Measurements from ENCODE around the gene TRAF2.

Gene TRAF2

DNA sequence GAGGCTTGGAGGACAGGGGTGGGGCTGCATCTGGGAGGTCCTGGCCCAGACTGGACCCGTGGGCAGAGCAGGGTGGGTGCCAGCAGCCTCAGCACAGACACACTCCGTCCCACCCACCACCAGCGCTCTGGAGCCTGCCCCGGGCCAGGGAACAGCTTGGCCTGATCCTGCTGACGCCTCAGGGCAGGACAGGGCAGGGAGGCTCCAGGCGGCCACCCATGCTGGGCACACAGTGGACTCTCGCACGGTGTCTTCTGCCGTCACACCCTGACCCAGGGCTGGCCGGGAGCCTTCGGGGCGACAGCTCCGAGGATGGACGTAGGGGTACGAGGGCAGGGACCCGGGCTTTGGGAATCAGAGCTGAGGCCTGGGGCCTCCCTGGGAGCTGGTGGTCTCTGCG is 82.8 kb downstream of the TRAF2 start:
- WGBS (ENCODE audit: insufficient coverage): 93% methylated on average over 15 of the region's 17 CpGs
- CTCF ChIA-PET: interaction anchor here (1.1 kb wide), 1 partner anchor 66 kb away, joined by 4 read pairs; no protein-coding TSS in a partner anchor
- POLR2A ChIA-PET: no interaction called here

DNA sequence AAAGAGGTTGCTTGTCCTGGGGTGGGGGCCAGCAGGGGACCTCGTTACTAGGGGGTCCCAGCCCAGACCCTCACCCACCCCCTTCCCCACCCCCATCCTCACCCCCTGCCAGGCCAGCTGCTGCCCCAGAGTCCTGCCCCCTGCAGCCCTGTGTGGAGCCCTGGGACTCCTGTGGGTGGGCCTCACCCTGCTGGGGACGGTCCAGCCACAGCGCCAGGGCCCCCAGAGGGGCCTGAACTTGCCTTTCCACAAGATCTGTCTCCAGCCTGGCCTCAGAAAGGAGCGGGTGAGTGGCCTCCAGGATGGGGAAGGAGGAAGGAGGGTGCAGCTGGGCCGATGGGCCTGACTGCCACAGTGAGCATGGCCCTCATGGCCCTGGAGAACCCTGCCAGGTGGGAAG is 83.5 kb downstream of the TRAF2 start:
- WGBS (ENCODE audit: insufficient coverage): 83% methylated on average over 4 of the region's 5 CpGs

More for the DNA sequence above, 82.8 kb downstream of the TRAF2 start:
- no peak for DNase-seq
- peaks cover 0 to 8% (median 7%) of the 10 kb centered on the region in 4 experiments for H3K4me1 ChIP-seq (ENCODE audit: control extremely low read depth in 1 of 4, control insufficient read depth in 4 of 4, insufficient read depth in 4 of 4, low read length in 3 of 4)
- H3K9me3 ChIP-seq (ENCODE audit: control extremely low read depth in 1 of 5, control insufficient read depth in 4 of 5, insufficient read depth in 2 of 5, low read depth in 1 of 5, low read length in 4 of 5): no peaks in the 10 kb centered on the region
- peaks cover 0 to 2% (median 0%) of the 10 kb centered on the region in 5 experiments for H3K27me3 ChIP-seq (replicated peaks in 2 of 5; ENCODE audit: control insufficient read depth in 4 of 5, insufficient read depth in 5 of 5, low read length in 4 of 5)
- no peaks in the 10 kb centered on the region for H3K36me3 ChIP-seq (ENCODE audit: control insufficient read depth in 4 of 4, insufficient read depth in 4 of 4, low read length in 3 of 4)
- H3K4me3 ChIP-seq (ENCODE audit: control insufficient read depth in 1 of 7, extremely low read depth in 1 of 7, insufficient read depth in 4 of 7, low read depth in 2 of 7, low read length in 6 of 7): no peak overlapping the region
- no peak overlapping the region for H3K27ac ChIP-seq (ENCODE audit: insufficient read depth in 1 of 2, low read depth in 1 of 2, low read length in 2 of 2, poor library complexity in 1 of 2, severe bottlenecking in 2 of 2)

DNA sequence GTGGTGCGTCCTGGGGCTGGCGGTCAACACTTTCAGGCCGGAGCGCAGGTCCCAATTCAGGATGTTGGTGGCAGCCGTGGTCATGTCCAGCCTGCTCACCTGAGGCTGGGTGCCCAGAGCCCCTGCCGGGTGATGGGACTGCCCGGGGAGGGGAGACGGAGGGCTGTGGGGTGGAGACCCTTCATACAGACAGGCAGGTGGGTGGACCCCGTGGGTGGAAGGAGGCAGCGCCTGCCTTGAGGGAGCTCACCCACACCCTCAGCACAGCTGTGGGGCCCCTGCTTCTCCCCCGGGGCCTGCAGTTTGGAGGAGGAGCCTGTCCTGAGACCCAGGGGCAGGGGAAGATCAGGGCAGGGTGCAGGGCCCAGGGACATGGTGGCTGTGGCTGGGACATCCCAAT is 84.0 kb downstream of the TRAF2 start:
- Histone ChIP-seq H3K9me3 (ENCODE audit: control extremely low read depth in 1 of 5, control insufficient read depth in 4 of 5, insufficient read depth in 2 of 5, low read depth in 1 of 5, low read length in 4 of 5) (no peaks in the 10 kb centered on the region), H3K27me3 (replicated peaks in 2 of 5; ENCODE audit: control insufficient read depth in 4 of 5, insufficient read depth in 5 of 5, low read length in 4 of 5) (peaks cover 0 to 2% (median 0%) of the 10 kb centered on the region in 5 experiments), H3K36me3 (ENCODE audit: control insufficient read depth in 4 of 4, insufficient read depth in 4 of 4, low read length in 3 of 4) (no peaks in the 10 kb centered on the region), H3K4me1 (ENCODE audit: control extremely low read depth in 1 of 4, control insufficient read depth in 4 of 4, insufficient read depth in 4 of 4, low read length in 3 of 4) (peaks cover 0 to 17% (median 14%) of the 10 kb centered on the region in 4 experiments), H3K4me3 (ENCODE audit: control insufficient read depth in 1 of 7, extremely low read depth in 1 of 7, insufficient read depth in 4 of 7, low read depth in 2 of 7, low read length in 6 of 7) (no peak overlapping the region), H3K27ac (ENCODE audit: insufficient read depth in 1 of 2, low read depth in 1 of 2, low read length in 2 of 2, poor library complexity in 1 of 2, severe bottlenecking in 2 of 2) (no peak overlapping the region)
- POLR2A ChIA-PET: no interaction called here
- no peak for DNase-seq
- WGBS (ENCODE audit: insufficient coverage): 97% methylated on average over 6 of the region's 11 CpGs
- CTCF ChIA-PET: interaction anchor here (1.2 kb wide), 1 partner anchor 20 kb away, joined by 3 read pairs; no protein-coding TSS in a partner anchor

More for the DNA sequence above, 83.5 kb downstream of the TRAF2 start:
- POLR2A ChIA-PET: no interaction called here
- no peaks in the 10 kb centered on the region for H3K9me3 ChIP-seq (ENCODE audit: control extremely low read depth in 1 of 5, control insufficient read depth in 4 of 5, insufficient read depth in 2 of 5, low read depth in 1 of 5, low read length in 4 of 5)
- no peak for DNase-seq
- no peak overlapping the region for H3K4me3 ChIP-seq (ENCODE audit: control insufficient read depth in 1 of 7, extremely low read depth in 1 of 7, insufficient read depth in 4 of 7, low read depth in 2 of 7, low read length in 6 of 7)
- H3K27me3 ChIP-seq (replicated peaks in 2 of 5; ENCODE audit: control insufficient read depth in 4 of 5, insufficient read depth in 5 of 5, low read length in 4 of 5): peaks cover 0 to 2% (median 0%) of the 10 kb centered on the region in 5 experiments
- CTCF ChIA-PET: no interaction called here
- peaks cover 0 to 11% (median 8%) of the 10 kb centered on the region in 4 experiments for H3K4me1 ChIP-seq (ENCODE audit: control extremely low read depth in 1 of 4, control insufficient read depth in 4 of 4, insufficient read depth in 4 of 4, low read length in 3 of 4)
- H3K36me3 ChIP-seq (ENCODE audit: control insufficient read depth in 4 of 4, insufficient read depth in 4 of 4, low read length in 3 of 4): no peaks in the 10 kb centered on the region
- no peak overlapping the region for H3K27ac ChIP-seq (ENCODE audit: insufficient read depth in 1 of 2, low read depth in 1 of 2, low read length in 2 of 2, poor library complexity in 1 of 2, severe bottlenecking in 2 of 2)

DNA sequence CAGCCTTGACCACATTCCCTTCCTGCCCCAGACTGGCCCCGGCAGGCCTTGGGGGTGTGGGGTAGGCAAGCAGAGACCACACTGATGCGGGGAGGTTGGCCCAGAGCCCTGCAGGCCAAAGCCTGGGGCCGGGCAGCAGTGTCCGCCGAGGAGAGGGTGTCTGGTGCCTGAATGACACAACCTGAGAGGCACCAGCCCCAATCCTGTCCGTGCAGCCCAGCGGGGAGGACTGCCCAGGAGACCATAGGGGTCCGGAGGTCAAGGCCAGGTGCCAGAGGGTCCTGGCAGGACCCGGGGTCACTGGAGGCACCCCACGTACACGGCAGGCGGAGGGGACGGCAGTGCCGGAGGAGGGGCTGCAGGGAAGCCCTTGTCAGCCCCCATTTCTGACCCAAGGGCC is 85.4 kb downstream of the TRAF2 start:
- H3K27me3 ChIP-seq (replicated peaks in 2 of 5; ENCODE audit: control insufficient read depth in 4 of 5, insufficient read depth in 5 of 5, low read length in 4 of 5): no peaks in the 10 kb centered on the region
- no peak overlapping the region for H3K27ac ChIP-seq (ENCODE audit: insufficient read depth in 1 of 2, low read depth in 1 of 2, low read length in 2 of 2, poor library complexity in 1 of 2, severe bottlenecking in 2 of 2)
- 90% methylated on average over 14 of the region's 14 CpGs for WGBS (ENCODE audit: insufficient coverage)
- no peaks in the 10 kb centered on the region for H3K9me3 ChIP-seq (ENCODE audit: control extremely low read depth in 1 of 5, control insufficient read depth in 4 of 5, insufficient read depth in 2 of 5, low read depth in 1 of 5, low read length in 4 of 5)
- no peak for DNase-seq
- H3K36me3 ChIP-seq (ENCODE audit: control insufficient read depth in 4 of 4, insufficient read depth in 4 of 4, low read length in 3 of 4): no peaks in the 10 kb centered on the region
- ChIA-PET POLR2A (interaction anchor here (0.6 kb wide), 1 partner anchor 27 kb away, joined by 3 read pairs; the partner anchor contains the start of gene C8G), CTCF (interaction anchor here (1.2 to 1.3 kb wide), 2 partner anchors 26 to 129 kb away, joined by 3 read pairs; partner anchors contain the start of gene AJM1)
- H3K4me1 ChIP-seq (ENCODE audit: control extremely low read depth in 1 of 4, control insufficient read depth in 4 of 4, insufficient read depth in 4 of 4, low read length in 3 of 4): peaks cover 0 to 25% (median 22%) of the 10 kb centered on the region in 4 experiments
- H3K4me3 ChIP-seq (ENCODE audit: control insufficient read depth in 1 of 7, extremely low read depth in 1 of 7, insufficient read depth in 4 of 7, low read depth in 2 of 7, low read length in 6 of 7): no peak overlapping the region

DNA sequence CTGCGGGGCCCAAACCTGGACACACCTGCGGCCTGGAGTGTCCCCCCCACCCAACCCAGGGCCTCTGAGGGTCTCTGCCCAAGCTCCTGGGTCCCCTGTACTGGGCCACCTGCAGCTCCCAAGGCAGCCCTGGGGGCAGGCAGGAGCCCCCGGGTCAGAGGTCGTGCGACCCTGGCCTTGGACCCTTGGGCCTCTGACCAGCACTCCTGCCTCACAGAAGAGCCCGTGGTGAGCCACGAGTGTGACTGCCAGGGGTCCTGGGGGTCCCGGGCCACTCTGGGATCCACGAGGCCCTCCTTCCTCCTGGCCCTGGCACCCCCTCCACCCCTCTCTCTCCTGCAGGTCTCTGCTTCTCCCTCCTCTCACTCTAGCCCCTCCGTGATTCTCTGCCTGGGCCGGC is 86.0 kb downstream of the TRAF2 start:
- Histone ChIP-seq H3K4me3 (ENCODE audit: control insufficient read depth in 1 of 7, extremely low read depth in 1 of 7, insufficient read depth in 4 of 7, low read depth in 2 of 7, low read length in 6 of 7) (no peak overlapping the region), H3K27ac (ENCODE audit: insufficient read depth in 1 of 2, low read depth in 1 of 2, low read length in 2 of 2, poor library complexity in 1 of 2, severe bottlenecking in 2 of 2) (no peak overlapping the region), H3K36me3 (ENCODE audit: control insufficient read depth in 4 of 4, insufficient read depth in 4 of 4, low read length in 3 of 4) (no peaks in the 10 kb centered on the region), H3K9me3 (ENCODE audit: control extremely low read depth in 1 of 5, control insufficient read depth in 4 of 5, insufficient read depth in 2 of 5, low read depth in 1 of 5, low read length in 4 of 5) (no peaks in the 10 kb centered on the region), H3K4me1 (ENCODE audit: control extremely low read depth in 1 of 4, control insufficient read depth in 4 of 4, insufficient read depth in 4 of 4, low read length in 3 of 4) (peaks cover 0 to 30% (median 27%) of the 10 kb centered on the region in 4 experiments), H3K27me3 (replicated peaks in 2 of 5; ENCODE audit: control insufficient read depth in 4 of 5, insufficient read depth in 5 of 5, low read length in 4 of 5) (peaks cover 0 to under 1% (median 0%) of the 10 kb centered on the region in 5 experiments)
- DNase-seq: no peak
- CTCF ChIA-PET: interaction anchor here (1.3 kb wide), 1 partner anchor 26 kb away, joined by 3 read pairs; no protein-coding TSS in a partner anchor
- WGBS (ENCODE audit: insufficient coverage): 95% methylated on average over 11 of the region's 11 CpGs
- POLR2A ChIA-PET: no interaction called here

DNA sequence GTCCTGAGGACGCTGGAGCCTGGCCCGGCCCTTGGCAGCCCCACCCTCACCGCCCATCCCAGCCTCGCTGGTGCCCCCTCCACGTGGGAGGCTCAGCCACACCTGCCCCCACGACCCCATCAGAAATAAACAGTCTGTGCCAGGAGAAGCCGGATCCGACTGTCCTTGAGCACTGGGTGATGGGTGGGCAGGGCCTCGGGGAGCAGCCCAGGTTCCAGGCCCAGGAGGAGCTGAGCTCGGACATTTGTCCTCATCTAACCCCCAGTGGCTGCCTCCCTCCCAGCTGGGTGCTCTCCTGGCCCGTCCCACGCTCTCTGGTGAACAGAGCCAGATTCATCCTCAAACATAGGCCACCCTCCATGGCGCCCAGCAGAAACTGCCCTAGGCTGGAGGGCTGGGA is 86.4 kb downstream of the TRAF2 start:
- CTCF ChIA-PET: interaction anchor here (1.3 kb wide), 1 partner anchor 25 kb away, joined by 3 read pairs; no protein-coding TSS in a partner anchor
- H3K27ac ChIP-seq (ENCODE audit: insufficient read depth in 1 of 2, low read depth in 1 of 2, low read length in 2 of 2, poor library complexity in 1 of 2, severe bottlenecking in 2 of 2): no peak overlapping the region
- H3K36me3 ChIP-seq (ENCODE audit: control insufficient read depth in 4 of 4, insufficient read depth in 4 of 4, low read length in 3 of 4): no peaks in the 10 kb centered on the region
- peaks cover 0 to 34% (median 31%) of the 10 kb centered on the region in 4 experiments for H3K4me1 ChIP-seq (ENCODE audit: control extremely low read depth in 1 of 4, control insufficient read depth in 4 of 4, insufficient read depth in 4 of 4, low read length in 3 of 4)
- H3K9me3 ChIP-seq (ENCODE audit: control extremely low read depth in 1 of 5, control insufficient read depth in 4 of 5, insufficient read depth in 2 of 5, low read depth in 1 of 5, low read length in 4 of 5): no peaks in the 10 kb centered on the region
- H3K27me3 ChIP-seq (replicated peaks in 2 of 5; ENCODE audit: control insufficient read depth in 4 of 5, insufficient read depth in 5 of 5, low read length in 4 of 5): peaks cover 0 to 4% (median 0%) of the 10 kb centered on the region in 5 experiments
- POLR2A ChIA-PET: no interaction called here
- no peak for DNase-seq
- WGBS (ENCODE audit: insufficient coverage): 85% methylated on average over 9 of the region's 13 CpGs
- no peak overlapping the region for H3K4me3 ChIP-seq (ENCODE audit: control insufficient read depth in 1 of 7, extremely low read depth in 1 of 7, insufficient read depth in 4 of 7, low read depth in 2 of 7, low read length in 6 of 7)
